Loucy (cell line): ENCODE measurements around the gene ECE2.

Source experiments
- H2AFZ ChIP-seq: fragments of 200-600 bp; sonication (generic); 2 replicates; pipeline ENCODE4 v1.6.0; 2016; ENCODE audit warnings: antibody characterized with exemption, mild to moderate bottlenecking, low read length, moderate library complexity
- H3F3A ChIP-seq: fragments of 200-600 bp; 2 replicates; pipeline ENCODE4 v1.6.0; 2016; ENCODE audit warnings: antibody characterized with exemption, low read depth, mild to moderate bottlenecking
- H3K27me3 ChIP-seq: fragments of 200-600 bp; sonication (generic); 2 replicates; pipeline ENCODE4 v1.6.1; 2014; ENCODE audit warnings: low read length, mild to moderate bottlenecking; ENCODE audit not compliant: insufficient read depth, poor library complexity, severe bottlenecking
- H3K36me3 ChIP-seq: fragments of 200-600 bp; sonication (generic); 2 replicates; pipeline ENCODE4 v1.6.1; 2016; ENCODE audit warnings: low read length; ENCODE audit not compliant: insufficient read depth
- H3K4me1 ChIP-seq: fragments of 200-600 bp; sonication (generic); 2 replicates; pipeline ENCODE4 v1.5.1; 2014; ENCODE audit warnings: low read length, mild to moderate bottlenecking; ENCODE audit not compliant: insufficient read depth, poor library complexity, severe bottlenecking
- H3K4me2 ChIP-seq: fragments of 200-600 bp; sonication (generic); 2 replicates; pipeline ENCODE4 v1.6.0; 2014; ENCODE audit warnings: antibody characterized with exemption, low read length, low read depth, mild to moderate bottlenecking; ENCODE audit not compliant: poor library complexity, severe bottlenecking
- H3K4me3 ChIP-seq: fragments of 200-600 bp; sonication (generic); 2 replicates; pipeline ENCODE4 v1.5.1; 2014; ENCODE audit warnings: low read length, mild to moderate bottlenecking, mixed read lengths; ENCODE audit not compliant: poor library complexity, severe bottlenecking
- H3K79me2 ChIP-seq: fragments of 200-600 bp; sonication (generic); 2 replicates; pipeline ENCODE4 v1.6.1; 2014; ENCODE audit warnings: low read length; ENCODE audit not compliant: insufficient read depth
- H3K9ac ChIP-seq: fragments of 200-600 bp; sonication (generic); 2 replicates; pipeline ENCODE4 v1.6.0; 2014; ENCODE audit warnings: mild to moderate bottlenecking, low read depth, low read length, moderate library complexity; ENCODE audit not compliant: poor library complexity, severe bottlenecking
- H3K9me2 ChIP-seq: fragments of 200-600 bp; sonication (generic); replicated peaks from 2 replicates; pipeline ENCODE4 v1.6.1; 2016; ENCODE audit warnings: low read depth, low read length, mixed read lengths
- H3K9me3 ChIP-seq: fragments of 200-600 bp; sonication (generic); 2 replicates; pipeline ENCODE4 v1.6.1; 2014; ENCODE audit warnings: mild to moderate bottlenecking, antibody characterized with exemption, low read length, low read depth; ENCODE audit not compliant: insufficient read depth
- H4K20me1 ChIP-seq: fragments of 200-600 bp; sonication (generic); 2 replicates; pipeline ENCODE4 v1.6.0; 2014; ENCODE audit warnings: antibody characterized with exemption, low read length, mild to moderate bottlenecking; ENCODE audit not compliant: insufficient read depth, poor library complexity, severe bottlenecking
- EZH2phosphoT487 ChIP-seq: fragments of 200-600 bp; IDR thresholded peaks from 2 replicates; pipeline ENCODE4 v1.6.1; 2018; ENCODE audit warnings: antibody characterized with exemption, mild to moderate bottlenecking, moderate library complexity, borderline replicate concordance
- TF ChIP-seq, protein P1 (sequence below): fragments of 200-600 bp; sonication (generic); conservative IDR thresholded peaks from 2 replicates; pipeline ENCODE4 v1.5.1; 2014; ENCODE audit warnings: mild to moderate bottlenecking, antibody characterized with exemption, low read length

Gene ECE2

DNA sequence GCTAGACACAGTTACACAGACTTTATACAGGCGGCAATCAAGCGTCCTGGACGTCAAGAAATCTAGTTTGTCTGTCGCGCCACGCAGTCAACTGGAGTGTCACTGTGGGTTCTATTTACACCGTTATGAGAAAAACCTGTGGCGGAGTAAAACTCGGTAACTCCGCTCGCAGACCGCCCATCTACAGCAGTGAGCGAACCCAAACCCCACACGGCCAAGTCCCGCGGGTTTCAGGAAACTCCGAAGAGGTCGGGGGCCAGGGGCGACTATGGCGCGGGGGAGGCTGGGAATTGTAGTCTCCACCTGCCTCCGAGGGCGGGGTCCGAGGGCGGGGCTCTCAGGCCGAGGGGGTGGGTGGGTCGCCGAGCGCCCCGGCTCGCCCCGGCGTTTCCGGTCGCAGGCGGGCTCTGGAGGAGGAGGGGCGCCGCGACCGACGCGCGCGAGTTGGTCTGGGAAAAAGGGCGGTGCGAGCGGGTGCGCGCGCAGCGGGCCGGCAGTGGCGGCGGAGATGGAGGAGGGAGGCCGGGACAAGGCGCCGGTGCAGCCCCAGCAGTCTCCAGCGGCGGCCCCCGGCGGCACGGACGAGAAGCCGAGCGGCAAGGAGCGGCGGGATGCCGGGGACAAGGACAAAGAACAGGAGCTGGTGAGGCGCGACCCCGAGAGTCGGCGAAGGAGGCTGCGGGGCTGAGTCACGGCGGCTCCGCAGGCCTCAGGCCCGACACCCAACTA lies 23.1 kb downstream of the ECE2 start, which contains the start of gene PSMD2:
PSMD2 (plus strand) TSS at position 483 of the 729 bp plus-strand sequence; CDS start at position 509, 26 bp downstream.
- Histone ChIP-seq H2AFZ (peak within 1 kb of the TSS; percentile 99), H3K4me3 (peak within 1 kb of the TSS; percentile 95), H3K27me3 (no peaks in the 10 kb centered on the region), H3F3A (no peaks in the 10 kb centered on the region), H3K9me2 (no peaks in the 10 kb centered on the region), H3K9ac (peak within 1 kb of the TSS; percentile 90), H3K36me3 (peaks cover 28% of the 10 kb centered on the region; the same call in 1 of the 2 replicates), H3K9me3 (no peaks in the 10 kb centered on the region), H3K4me2 (peak within 1 kb of the TSS; percentile 100), H3K79me2 (peaks cover 41% of the 10 kb centered on the region), H4K20me1 (peaks cover 18% of the 10 kb centered on the region), H3K4me1 (peaks cover 23% of the 10 kb centered on the region)
- no peak for TF ChIP-seq EZH2phosphoT487
- TF ChIP-seq, protein P1, sequence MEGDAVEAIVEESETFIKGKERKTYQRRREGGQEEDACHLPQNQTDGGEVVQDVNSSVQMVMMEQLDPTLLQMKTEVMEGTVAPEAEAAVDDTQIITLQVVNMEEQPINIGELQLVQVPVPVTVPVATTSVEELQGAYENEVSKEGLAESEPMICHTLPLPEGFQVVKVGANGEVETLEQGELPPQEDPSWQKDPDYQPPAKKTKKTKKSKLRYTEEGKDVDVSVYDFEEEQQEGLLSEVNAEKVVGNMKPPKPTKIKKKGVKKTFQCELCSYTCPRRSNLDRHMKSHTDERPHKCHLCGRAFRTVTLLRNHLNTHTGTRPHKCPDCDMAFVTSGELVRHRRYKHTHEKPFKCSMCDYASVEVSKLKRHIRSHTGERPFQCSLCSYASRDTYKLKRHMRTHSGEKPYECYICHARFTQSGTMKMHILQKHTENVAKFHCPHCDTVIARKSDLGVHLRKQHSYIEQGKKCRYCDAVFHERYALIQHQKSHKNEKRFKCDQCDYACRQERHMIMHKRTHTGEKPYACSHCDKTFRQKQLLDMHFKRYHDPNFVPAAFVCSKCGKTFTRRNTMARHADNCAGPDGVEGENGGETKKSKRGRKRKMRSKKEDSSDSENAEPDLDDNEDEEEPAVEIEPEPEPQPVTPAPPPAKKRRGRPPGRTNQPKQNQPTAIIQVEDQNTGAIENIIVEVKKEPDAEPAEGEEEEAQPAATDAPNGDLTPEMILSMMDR: no peak

DNA sequence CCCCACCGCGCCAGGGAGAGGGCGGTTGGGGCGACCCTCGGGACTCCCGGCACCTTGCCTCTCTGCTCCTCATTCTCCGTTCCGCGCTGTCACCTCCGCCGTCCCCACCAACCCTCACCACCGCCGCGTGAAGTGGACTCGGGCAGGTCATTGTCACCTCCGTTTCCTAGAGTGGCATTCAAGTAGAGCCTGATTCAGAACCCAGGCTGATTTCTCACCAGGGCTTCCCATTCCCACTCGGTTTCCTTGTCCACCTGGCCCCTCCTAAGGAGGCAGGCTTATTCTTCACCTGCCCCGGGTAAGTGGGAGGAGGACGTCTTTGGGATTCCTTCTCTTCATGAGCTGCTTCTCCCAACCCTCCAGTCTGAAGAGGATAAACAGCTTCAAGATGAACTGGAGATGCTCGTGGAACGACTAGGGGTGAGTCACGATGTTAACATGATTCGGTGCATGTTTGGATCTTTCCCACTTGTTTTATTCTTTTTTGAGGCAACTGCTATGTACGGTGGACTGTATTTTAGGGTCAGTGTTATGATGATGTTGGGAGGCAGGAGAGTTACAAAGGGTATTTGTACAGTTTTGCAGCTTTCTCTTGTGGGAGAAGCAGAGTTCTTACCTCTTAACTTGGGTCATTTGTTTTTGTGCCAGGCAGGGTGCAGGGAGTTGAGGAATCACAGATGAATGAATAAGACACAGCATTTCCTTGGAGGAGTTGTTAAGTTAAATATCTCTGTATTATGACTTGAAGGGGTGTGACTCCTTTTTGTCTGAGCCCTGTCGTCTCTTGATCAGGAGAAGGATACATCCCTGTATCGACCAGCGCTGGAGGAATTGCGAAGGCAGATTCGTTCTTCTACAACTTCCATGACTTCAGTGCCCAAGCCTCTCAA lies 23.9 kb downstream of the ECE2 start:
- peak overlapping the region; percentile 73 for H2AFZ ChIP-seq
- H3K4me2 ChIP-seq: peak overlapping the region; percentile 100
- H3F3A ChIP-seq: no peaks in the 10 kb centered on the region
- H3K9ac ChIP-seq: peak overlapping the region; percentile 90
- no peak for TF ChIP-seq EZH2phosphoT487
- TF ChIP-seq, protein P1: no peak
- H3K4me1 ChIP-seq: peaks cover 23% of the 10 kb centered on the region
- no peaks in the 10 kb centered on the region for H3K27me3 ChIP-seq
- no peaks in the 10 kb centered on the region for H3K9me3 ChIP-seq
- peaks cover 18% of the 10 kb centered on the region for H4K20me1 ChIP-seq
- H3K4me3 ChIP-seq: peak overlapping the region; percentile 95
- H3K9me2 ChIP-seq: no peaks in the 10 kb centered on the region
- peaks cover 47% of the 10 kb centered on the region for H3K79me2 ChIP-seq
- H3K36me3 ChIP-seq: peaks cover 35% of the 10 kb centered on the region; the same call in 1 of the 2 replicates

GRCh38 chr3:184300378-184300720 lies 24.5 kb downstream of the ECE2 start:
- Histone ChIP-seq H3K36me3 (peaks cover 38% of the 10 kb centered on the region; the same call in 1 of the 2 replicates), H3F3A (no peaks in the 10 kb centered on the region), H3K4me2 (peak overlapping the region; percentile 100)

More at GRCh38 chr3:184300378-184300720, 24.5 kb downstream of the ECE2 start:
- H3K9ac ChIP-seq: peak overlapping the region; percentile 90
- H2AFZ ChIP-seq: no peak overlapping the region
- H3K4me1 ChIP-seq: peaks cover 23% of the 10 kb centered on the region
- H3K27me3 ChIP-seq: no peaks in the 10 kb centered on the region
- peaks cover 18% of the 10 kb centered on the region for H4K20me1 ChIP-seq
- H3K79me2 ChIP-seq: peaks cover 47% of the 10 kb centered on the region
- H3K4me3 ChIP-seq: peak overlapping the region; percentile 95
- H3K9me3 ChIP-seq: no peaks in the 10 kb centered on the region
- TF ChIP-seq, protein P1: no peak
- TF ChIP-seq EZH2phosphoT487: no peak
- no peaks in the 10 kb centered on the region for H3K9me2 ChIP-seq
